ENCODE results near the gene SETD3.

GRCh38 chr14:99484106-99484505, 3.4 kb upstream of the SETD3 start:
- TF ChIP-seq EZH2phosphoT487 (conservative IDR thresholded peaks at IDR 0.05; ENCODE audit: low read length) = no peak
- TF ChIP-seq, protein P1, sequence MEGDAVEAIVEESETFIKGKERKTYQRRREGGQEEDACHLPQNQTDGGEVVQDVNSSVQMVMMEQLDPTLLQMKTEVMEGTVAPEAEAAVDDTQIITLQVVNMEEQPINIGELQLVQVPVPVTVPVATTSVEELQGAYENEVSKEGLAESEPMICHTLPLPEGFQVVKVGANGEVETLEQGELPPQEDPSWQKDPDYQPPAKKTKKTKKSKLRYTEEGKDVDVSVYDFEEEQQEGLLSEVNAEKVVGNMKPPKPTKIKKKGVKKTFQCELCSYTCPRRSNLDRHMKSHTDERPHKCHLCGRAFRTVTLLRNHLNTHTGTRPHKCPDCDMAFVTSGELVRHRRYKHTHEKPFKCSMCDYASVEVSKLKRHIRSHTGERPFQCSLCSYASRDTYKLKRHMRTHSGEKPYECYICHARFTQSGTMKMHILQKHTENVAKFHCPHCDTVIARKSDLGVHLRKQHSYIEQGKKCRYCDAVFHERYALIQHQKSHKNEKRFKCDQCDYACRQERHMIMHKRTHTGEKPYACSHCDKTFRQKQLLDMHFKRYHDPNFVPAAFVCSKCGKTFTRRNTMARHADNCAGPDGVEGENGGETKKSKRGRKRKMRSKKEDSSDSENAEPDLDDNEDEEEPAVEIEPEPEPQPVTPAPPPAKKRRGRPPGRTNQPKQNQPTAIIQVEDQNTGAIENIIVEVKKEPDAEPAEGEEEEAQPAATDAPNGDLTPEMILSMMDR (IDR thresholded peaks at IDR 0.05; ENCODE audit: insufficient read depth, low read length, poor library complexity, severe bottlenecking) = no peak

Measured in SU-DHL-6 (cell line).